Heart left ventricle (tissue), 13 donors: Measurements from ENCODE around the gene ATXN3.

ENCODE experiments used
- CTCF ChIP-seq, 12 donors: fragments of 200-600 bp; sonication (generic) in 4 of 12; IDR thresholded peaks; one replicate each; pipeline versions ENCODE4 v1.5.0 to v1.8.0; 2018 to 2022; ENCODE audit warnings: antibody characterized with exemption in 12 of 12, mild to moderate bottlenecking in 5 of 12
- POLR2A ChIP-seq, 2 donors: fragments of 450-650 bp; IDR thresholded peaks; one replicate each; pipeline ENCODE4 v1.6.1; 2017; ENCODE audit warnings: antibody characterized with exemption in 2 of 2, mild to moderate bottlenecking in 2 of 2, moderate library complexity in 2 of 2
- donor health status: ischemic (EF 13 %, LVEDD 7.1; RV severe dilation, severe dysfunction).
- donor health status: DM: no; HTN: yes; CAD: no.
- donor health status: DM: no; HTN: no; CAD: no.
- donor health status: ischemic (EF 25% LVEDD 6.9; RV normal size, moderate dysfunction).
- donor health status: ischemic (EF 25% LVEDD 5.7; RV mildly dilated, moderate dysfunction).
- donor health status: ischemic (EF 35%, LVEDD 5.7; RV mildly dilated, moderate dysfunction).
- donor health status: nonischemic (EF 11% LVEDD 7.7; RV severe dilation, severe dysfunction).
- donor health status: DM: yes; HTN: yes; CAD: no.
- donor health status: PGD.
- donor health status: ischemic (EF 29% LVEDD 5.4; RV normal size, mild dysfunction).
- donor health status: nonischemic (EF 23%, LVEDD 6.1; RV moderate dilation, normal function).

DNA sequence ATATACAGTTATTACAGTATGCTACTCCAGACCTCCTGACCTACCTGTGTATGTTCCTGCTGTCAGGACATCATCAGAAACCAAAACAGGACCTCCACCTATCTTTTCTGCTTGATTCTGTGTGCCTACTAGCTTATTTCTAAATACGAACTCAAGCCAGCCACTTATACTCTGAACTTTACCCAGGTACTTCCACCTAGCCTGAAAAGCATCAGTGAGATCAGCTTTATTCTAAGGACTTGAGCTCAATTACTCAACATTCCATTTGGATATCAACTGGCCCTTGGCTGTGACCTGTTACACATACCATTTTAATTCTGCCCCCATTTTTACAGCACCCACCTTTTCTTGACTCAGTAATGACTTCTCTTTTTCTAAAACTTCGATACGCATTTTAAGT, 95.7 kb downstream of the ATXN3 start:
- TF ChIP-seq CTCF (IDR thresholded peaks at IDR 0.05) = no peak
- TF ChIP-seq POLR2A (IDR thresholded peaks at IDR 0.05) = no peak
